Stromal cell of bone marrow (primary cell): ENCODE data around the gene ETNPPL.

ENCODE experiments used
- DNase-seq: peaks from one replicate; pipeline ENCODE4 v3.0.0-alpha.2; 2012; ENCODE audit warnings: low read depth

The ETNPPL gene

DNA sequence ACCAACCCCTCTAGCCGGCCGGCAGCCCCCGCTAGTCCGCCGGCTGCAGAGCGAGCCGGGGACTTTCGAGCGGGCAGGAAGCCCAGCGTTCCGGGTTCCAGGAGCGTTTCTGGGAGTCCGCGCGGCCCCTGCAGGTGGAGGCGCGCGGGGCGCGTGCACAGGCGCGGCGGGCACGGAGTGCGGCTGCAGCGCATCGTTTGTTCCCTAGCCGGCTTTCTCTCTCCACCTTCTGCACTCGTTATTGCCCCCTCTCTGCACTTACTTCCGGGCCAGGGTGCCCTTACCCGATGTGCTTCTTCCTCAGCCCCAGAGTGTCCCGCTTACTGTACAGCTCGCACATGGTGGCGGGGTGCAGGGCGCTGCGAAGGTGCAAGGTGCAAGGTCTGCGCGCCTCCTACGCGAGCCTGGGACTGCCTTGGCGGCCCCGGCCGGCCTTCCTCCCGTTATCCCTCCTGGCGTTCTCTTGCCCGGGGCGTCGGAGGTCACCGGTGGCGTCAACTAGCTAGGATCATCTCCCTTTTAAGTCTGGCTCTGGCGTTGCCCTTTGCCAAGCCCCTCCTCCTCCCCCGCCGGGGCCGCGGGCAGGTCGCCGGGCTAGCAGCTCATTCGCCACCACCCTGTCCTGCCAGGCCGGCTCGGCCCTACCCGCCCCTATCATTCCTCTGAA is at the start of gene ETNPPL:
TSS of gene ETNPPL (minus strand) at position 495 of the 667 bp plus-strand sequence. CDS start at position 340, 155 bp downstream.
- no peak for DNase-seq

DNA sequence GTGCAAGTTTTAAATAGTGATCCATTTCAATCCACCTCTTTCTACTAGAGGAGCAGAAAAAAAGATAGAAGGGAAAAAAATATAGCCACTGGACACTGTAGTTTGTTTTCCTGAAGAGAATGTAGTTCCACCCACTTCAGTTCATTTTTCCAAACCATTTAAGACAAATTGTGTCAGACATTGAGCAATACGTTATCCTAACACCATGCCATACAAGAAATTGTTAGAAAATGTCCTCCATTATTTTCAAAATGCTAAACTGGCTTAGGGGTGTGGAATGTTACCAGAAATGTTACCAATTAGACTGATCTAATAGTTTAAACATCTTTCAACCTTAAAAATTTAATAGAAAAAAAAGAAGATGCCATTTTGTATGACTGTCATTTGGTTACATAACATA is 48.6 kb upstream of the ETNPPL start:
- DNase-seq, result no peak

DNA sequence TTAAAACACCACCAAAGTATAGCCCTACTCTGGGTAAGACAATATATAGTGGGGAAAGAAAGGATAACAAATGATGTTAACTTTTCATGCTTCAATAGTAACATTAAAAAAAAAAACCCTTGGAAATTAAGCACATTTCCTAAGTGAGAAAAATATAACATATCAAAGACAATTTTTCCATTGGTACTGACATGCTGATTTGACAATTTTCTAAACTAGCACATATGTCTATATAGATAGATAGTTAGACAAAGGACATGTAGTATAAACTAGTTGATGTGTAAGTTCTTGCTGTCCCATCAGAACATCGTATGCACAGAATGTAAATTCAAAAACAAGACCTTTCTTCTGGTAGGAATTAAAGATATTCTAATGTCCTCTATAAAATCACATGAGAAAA is 47.2 kb upstream of the ETNPPL start:
- no peak for DNase-seq

DNA sequence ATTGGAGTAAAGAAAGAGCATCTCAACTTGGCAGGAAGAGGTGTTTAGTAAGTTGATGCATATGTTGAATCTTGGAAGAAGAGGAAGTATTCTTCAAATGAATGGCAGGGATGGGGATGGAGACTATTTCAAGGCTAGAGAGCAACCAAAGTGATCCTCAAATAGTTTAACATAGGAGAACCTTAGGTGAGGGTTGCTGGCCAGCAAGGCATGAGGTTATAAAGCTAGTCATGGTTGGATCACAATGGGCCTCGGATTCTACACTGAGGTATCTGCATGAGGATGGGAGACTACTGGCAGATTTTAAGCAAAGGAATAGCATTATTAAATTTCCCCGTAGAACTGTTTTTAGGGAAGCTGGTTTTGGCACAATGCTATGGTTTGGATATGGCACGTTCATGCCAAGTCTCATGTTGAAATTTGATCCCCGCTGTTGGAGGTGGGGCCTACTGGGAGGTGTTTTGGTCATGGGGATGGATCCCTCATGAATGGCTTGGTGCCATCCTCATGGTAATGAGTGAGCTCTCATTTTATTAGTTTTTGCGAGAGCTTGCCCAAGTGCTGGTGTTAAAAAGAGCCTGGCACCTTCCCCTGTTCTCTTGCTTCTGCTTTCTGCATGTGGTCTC is 41.9 kb upstream of the ETNPPL start:
- DNase-seq, result no peak

DNA sequence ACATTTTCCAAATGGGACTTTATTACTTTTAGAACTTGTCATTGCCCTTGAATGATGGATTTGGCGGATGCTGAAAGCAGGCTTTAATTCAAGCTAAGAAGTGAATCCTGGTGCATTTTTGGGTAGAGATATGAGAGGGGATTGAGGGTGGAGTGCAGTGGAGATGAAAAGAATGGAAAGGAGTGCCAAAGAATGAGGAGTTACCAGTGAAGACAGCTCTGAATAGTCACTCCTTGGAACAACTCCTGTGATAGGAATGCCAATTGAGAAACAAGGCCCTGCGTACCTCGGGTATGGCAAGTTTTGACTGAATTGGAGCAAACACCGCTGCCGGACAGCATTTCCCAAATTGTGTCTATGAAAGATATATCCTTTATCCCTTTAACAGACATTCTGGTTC is 36.5 kb upstream of the ETNPPL start:
- no peak for DNase-seq

DNA sequence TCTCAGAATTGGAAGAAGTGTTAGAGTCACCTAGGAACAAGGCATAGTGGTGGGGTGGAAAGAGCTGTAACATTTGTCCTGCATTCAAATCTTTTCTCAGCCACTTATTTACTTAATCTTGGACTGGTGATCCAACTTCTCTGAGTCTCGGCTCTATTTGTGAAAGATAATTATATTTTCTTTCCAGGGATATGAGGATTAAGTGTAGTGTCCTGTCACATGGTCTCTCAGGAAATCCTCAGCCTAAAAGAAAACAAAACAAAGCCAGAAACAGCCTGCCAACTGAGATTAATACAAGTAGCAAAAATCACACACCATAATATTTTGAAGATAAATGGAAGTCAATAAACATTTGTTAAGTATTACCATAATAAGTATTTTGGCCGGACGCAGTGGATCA is 33.3 kb upstream of the ETNPPL start:
- DNase-seq, result no peak

DNA sequence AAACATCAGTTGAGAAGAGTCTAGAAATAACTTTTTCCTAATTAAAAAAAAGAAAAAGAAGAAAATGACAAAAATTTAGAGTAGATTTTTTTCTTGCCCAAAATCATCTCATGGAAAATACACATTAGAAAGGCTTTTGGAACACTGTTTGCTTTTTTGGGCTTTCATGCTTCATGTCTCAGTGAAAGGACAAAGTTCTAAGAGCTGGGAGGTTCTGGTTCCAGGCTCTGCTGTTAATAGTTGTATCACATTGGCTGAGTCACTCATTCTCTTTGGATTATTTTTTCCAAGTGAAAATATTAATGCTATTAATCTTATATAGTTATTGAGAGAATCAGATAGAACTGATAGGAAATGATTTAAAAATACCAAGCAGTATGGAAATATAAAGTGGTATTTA is 32.9 kb upstream of the ETNPPL start:
- DNase-seq, result no peak

DNA sequence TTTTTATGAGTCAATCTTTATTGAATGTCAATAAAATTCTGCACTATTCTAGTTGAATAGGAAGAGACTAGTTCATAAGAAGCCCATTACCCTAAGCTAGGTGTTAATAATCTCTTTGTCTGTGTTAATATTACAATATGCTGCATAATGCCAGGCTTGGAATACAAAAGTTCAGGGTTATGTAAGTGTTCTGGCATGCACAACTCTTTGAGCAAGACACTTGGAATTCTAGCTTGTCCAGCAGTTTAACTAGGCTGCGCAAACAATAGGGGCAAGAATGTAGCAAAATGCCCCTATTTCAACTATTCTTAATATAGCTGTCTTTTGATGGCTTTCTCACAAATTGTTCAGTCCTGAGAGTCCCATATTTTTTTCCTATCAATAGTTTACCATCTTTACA is 31.3 kb upstream of the ETNPPL start:
- DNase-seq, result no peak

DNA sequence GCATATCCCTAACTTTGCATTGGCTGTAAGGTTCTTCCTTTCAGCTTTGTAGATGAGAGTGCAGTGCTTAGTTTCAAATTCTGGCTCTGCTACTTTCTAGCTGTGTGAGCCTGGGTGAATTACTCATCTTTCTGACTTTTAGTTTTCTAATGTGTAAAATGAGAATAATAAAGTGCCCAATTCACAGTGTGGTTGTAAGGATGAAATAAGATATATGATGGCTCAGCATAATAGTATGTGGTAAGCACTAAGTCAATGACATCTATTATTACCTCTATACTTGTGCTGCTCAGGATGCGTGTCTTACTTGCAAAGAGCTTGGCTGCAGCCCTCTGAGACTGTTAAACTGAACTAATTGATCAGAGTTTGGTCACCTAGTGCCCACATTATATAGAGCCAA is 30.6 kb upstream of the ETNPPL start:
- no peak for DNase-seq

DNA sequence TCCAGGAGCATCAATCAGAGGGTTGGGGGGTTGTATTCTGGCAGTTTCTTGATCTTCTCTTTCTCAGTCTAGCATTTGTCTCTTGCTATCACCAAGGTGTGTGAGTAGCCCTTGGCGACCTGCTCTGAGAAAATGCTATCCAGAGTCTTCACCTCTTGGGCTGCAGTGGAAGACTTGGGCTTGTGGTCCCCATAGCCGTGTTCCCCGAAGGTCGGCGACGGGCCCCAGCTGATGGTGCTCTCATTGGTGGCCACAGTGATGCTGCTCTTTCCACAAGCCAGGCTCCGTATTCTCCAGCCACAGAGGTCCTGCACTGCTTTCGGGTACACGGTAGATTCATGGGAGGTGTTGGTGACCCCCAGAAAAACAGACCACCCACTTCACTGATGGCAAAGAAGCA is 25.9 kb upstream of the ETNPPL start:
- DNase-seq, result no peak

DNA sequence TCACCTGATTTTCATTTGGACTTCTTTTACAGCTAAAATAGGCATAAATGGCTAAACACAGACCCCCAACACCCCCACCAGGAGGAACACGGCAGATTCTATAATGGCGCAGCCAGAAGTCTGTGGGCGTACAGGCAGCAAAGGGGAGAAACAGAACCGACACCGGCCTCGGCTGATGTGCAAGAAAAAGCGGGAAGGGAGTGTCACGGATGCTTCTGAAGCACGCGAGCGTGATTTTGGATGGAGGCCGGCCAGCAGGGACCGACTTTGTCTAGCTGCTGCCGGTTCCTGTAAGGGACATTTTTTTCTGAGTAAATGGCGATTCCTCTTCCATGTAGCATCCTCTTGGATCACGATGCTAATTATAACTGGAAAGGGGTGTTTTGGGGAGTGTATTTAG is 24.9 kb upstream of the ETNPPL start:
- no peak for DNase-seq

DNA sequence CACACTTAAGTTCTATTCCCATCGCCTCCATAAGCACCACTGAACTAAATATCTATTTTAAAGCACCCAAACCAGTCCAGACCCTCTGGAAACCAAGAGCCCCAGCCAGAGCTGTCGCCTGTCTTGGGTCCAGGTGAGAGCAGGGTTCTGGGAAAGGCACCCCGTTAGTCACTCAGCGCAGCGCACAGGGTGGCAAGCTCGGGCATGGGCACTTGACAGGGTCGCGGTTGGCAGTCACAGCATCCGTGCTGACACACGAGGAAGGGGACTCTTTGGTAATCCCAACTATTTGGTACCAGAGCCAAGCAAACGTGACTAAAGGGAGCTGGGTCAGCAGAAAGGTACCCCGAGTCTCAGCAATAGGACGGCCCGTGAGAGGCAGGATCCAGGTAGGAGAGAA is 24.3 kb upstream of the ETNPPL start:
- DNase-seq, result no peak

DNA sequence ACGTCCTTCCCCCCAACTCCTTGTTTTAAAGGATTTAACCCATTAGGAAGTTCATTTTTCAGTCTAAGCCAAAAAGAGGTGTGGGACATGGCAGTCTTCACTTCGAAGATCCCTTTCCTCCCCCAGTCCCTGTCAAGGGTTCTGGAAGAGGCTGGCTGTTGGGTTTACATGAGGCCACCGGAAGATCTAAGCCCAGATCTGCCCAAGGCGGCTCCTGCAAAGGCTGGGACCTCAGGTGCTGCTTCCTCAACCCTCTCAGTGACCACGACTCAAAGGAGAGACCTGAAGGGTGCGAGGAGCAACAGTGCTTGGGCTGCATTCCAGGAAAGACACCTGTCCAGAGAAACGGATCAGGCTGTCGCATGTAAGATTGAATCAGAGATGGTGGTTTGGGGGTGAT is 23.5 kb upstream of the ETNPPL start:
- no peak for DNase-seq

DNA sequence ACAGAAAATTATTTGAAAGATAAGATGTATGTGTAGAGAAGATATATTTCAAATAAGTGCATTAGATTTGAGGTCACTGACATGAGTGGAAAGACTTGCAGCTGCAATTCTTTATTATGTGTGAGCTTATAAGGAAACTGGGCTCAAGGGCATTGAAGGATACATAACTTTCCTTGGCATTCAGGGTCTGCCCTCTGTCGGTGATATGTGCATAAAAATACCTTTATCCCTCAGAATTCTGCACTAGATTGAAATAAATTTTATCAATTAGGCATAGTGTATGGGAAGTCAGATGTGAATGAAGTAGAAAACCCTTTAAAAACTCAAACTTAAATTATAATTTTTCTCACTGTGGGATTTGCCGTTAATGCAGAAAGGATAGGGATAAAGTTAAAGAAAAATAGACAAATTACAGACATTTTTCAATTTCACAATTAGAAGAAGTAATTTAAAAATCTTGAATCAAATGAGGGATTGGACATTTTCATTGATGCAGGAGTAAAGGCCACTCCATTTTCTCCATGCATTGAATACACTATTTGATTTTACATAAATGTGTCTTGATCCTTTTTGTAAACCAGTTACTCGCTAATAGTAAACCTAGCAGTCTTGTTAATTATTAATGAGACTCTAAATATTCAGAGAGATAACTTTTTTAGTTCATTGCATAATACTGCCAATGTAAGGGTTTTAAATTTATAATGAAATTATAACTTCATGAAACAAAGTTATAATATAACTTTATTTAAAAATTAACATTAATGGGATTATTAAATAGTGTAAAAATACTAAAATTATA is 21.0 kb upstream of the ETNPPL start:
- DNase-seq, result no peak

DNA sequence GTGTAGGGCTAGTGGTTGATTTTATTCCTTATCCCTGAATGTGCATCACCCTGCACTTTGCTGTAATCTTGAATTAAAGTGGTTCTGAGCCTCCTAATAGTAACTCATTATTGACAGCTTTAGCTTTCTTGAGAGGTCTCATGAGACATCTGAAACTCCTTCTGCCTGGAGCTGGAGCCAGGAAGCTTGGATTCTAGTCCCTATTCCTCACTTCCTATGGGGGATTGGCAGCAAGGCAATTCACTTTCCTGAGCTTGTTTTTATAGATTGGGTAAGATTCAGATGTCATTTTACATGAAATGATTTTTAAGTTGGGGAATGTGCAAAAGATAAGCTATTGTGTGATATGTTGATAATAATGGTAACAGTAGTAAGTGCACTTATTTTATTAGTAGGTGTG is 17.1 kb upstream of the ETNPPL start:
- DNase-seq, result no peak

DNA sequence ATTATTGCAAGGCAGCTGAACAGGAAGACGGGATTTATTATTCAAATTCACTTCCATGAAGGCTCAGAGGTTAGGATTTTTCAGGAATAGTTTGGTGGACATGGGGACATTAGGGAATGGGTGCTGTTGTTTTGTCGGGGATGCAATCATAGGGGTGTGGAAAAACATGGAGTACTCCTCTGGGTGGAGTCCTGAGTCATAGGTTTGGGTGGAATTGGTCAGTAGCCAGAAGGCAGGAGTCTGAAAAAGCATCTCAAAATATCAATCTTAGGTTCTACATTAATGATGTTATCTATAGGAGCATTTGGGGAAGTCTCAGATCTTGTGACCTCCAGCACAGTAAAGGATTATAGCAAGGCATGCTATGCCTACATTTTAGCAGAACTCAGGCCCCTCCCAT is 14.5 kb upstream of the ETNPPL start:
- DNase-seq, result peak; percentile 6

DNA sequence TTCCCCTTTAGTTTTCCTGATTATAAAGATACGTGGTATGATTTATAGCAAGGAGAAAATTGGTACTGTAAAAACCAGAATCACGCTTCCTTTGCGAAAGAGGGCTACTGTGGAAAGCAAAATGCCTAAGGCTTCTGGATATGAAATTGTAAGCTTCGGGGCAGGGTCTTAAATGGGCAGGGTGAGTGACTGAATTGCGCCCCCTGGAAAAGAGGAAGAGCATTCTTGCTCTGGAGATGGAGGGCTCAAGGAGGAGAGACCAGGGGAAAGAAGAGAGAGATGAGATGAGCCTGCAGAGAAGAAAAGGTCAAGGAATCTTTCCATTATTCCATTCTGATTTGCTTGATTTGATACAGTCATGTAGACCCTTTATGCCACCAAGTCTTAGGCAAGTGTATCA is 13.1 kb upstream of the ETNPPL start:
- no peak for DNase-seq

DNA sequence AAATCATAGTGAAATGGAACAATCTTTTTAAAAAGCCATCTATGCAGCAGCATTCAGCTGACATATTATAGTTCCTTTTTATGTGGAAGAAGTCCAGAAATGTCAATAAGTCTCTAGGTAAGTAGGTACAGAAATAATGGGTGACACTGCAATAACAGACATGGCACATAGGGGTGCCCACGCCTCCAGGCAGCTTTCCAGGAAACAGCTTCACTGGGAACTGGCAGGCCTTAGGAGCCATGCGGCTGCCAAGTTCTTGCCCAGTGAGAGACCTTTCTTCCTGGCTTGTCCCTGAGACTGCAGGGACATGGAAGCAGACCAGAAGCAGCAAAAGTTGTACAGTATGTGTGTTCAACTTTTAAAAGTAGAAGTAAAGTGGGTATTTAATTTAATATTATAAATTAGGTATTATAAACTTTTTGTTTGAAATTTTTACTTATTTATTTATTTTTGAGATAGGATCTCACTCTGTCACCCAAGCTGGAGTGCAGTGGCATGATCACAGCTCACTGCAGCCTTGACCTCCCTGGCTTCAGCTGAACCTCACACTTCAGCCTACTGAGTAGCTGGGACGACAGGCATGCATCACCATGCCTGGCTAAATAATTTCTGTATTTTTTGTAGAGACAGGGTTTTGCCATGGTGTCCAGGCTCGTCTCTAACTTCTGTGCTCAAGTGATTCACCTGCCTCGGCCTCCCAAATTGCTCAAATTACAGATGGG is 12.1 kb upstream of the ETNPPL start:
- DNase-seq, result no peak

DNA sequence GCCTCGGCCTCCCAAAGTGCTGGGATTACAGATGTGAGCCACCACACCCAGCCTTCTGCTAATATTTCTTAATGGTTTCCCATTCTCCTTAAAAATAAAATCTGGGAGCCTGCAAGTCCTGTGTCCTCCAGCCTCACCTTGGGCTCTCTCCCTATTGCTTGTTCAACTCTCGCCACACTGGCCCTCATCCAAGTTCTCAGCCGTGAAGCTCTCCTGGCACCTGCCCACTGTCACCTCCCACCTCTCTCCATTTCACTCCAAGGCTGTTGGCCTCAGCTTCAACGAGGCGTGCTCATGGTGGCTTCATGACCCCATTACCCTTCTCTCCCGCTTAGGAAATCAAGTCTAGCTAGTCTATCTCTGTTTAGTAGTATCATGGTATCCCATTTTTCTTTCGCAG is 9.5 kb upstream of the ETNPPL start:
- DNase-seq, result no peak

DNA sequence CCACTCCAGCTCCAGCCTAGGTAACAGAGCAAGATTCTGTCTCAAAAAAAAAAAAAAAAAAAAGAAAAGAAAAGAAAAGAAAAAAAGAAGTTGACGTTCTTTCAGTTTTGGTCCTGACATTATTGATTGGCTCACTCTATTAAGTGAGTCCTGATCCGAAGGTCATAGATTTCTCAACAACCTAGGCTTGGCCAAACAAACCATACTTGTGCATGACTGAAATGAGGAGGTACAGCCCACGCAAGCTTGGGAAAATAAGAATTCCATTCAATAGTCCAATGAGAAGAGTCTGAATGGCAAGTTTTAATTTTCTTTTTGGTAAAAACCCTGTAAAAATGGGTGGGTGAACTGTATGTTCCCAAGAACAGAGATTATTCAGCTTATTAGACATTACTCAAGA is 3.2 kb upstream of the ETNPPL start:
- DNase-seq, result no peak

DNA sequence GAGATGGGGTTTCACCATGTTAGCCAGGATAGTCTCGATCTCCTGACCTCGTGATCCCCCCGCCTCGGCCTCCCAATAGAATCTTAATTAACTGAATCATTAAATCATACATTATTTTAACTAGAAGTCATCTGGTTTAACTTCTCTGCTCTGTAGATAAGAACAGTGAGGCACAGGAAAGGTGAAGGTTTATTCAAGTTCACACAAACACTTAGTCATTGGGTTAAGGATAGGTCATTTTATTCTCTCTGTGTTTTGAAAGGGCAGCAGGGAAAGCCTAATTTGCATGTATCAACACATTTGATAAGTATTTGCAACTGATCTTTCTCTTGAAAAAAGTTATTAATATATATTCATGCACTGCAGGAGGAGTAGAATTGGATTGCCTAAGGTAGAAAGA is 1.1 kb upstream of the ETNPPL start:
- no peak for DNase-seq

DNA sequence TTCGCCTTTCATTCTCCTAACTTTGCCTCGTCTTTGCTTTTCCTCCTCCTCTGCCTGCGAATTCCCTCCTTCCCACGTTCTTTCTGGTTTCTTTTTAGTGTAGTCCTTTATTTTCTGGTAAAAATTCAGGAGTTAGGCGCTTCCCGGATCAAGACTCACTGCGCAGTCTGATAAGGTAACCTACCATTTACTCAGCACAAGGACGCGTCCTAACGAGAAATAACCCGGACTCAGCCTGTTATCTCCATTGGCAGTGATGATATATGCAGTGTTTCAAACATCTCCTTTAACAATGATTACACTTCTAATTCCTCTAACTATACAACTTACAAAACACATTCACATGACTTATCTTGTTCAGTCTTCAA is 357 bp upstream of the ETNPPL start:
- no peak for DNase-seq

DNA sequence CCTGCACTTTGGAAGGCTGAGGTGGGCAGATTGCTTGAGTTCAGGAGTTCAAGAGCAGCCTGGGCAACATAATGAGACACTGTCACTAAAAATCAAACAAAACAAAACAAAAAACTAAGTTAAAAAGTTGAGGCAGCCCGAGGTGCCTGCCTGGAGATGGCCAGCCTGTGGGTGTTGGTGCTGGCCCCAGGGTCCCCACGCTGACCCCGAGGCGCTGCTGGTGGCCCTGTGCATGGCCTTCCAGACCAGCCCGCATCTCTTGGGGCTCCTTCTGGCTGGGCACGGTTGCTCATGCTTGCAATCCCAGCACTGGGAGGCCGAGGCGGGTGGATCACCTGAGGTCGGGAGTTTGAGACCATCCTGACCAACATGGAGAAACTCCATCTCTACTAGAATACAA is 4.4 kb downstream of the ETNPPL start:
- DNase-seq, result no peak
